NCI-H2171 (cell line): Measurements from ENCODE around the gene SCLT1.

ENCODE experiments used
- DNase-seq: peaks from one replicate; lab custom pipeline; 2025; lab: John Stamatoyannopoulos, UW

Gene SCLT1

GRCh38 chr4:128957459-128957858 lies 135.9 kb downstream of the SCLT1 start:
- no peak for DNase-seq

DNA sequence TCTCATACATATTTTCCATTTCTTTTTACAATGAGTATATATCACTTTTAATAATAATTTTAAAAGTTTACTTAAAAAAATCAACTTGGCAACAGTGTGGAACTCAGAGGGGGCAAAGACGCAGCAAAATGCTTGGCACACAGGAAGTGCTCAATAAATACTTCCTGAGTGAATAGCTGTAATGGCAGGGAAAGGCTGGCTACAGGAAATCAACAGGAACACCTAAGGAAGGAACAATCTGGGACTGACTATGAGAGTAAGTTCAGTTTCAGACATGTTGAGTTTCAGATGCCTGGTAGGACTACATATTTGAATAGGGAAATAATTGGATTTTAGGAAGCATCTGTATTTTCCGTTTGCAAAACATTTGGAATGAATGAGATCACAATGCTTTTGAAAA lies 137.6 kb downstream of the SCLT1 start:
- no peak for DNase-seq

DNA sequence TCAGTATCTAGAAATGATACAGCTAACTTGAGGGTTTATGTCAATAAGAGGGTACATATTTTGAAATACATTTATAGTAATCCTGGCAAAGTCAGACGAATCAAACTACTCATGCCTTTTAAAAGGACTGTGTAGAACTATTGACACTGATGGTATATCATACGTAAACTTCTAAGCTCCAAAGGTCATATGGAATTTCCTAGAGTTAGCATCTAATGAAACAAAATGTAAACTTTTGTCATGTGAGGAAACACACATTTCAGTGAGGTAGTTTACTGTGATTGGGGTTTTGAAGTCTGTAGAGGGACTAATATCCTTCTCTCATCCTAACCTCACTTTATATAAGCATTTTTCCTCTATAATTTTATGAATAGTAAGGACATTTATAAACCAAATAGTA lies 138.4 kb downstream of the SCLT1 start:
- DNase-seq, result no peak

GRCh38 chr4:128951316-128951715 lies 142.0 kb downstream of the SCLT1 start:
- no peak for DNase-seq

DNA sequence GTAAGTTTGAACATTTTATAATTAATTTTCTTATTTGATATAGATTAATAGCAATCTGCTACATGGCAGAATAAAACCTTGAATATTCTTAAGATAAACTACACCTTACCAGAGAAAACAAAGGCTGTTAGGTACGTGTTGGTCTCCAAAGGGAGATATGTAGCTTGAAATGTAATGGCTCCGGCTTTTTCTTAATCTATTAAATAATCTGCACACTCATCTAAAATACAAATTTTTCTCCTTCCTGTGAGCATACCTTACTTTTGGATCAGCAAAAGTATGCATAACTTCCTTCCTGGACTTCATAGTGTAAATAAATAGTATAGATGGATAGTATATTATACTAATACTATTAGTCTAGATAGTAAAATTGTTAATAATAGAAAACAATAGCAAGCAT lies 142.5 kb downstream of the SCLT1 start:
- no peak for DNase-seq

- no peak for DNase-seq
Observed at GRCh38 chr4:128946916-128947315, 146.4 kb downstream of the SCLT1 start.

DNA sequence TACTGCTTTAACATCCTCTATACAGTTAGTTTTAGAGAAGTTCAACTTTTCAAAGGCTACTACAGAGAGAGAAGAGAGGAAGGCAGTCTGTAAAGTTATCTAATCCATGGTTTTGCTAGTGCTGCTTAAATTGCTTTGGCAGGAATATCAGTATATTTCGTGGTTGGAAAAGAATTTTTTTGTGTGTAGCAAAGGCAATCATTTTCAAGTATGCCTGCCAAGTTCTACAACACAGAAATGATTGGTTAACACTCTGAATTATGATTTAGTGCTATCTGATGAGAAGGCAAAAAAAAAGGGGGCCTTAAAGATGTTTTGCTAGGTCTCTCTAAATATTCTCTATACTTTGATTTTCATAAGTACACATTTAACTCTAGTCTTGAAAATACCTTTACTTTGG lies 150.7 kb downstream of the SCLT1 start:
- no peak for DNase-seq

DNA sequence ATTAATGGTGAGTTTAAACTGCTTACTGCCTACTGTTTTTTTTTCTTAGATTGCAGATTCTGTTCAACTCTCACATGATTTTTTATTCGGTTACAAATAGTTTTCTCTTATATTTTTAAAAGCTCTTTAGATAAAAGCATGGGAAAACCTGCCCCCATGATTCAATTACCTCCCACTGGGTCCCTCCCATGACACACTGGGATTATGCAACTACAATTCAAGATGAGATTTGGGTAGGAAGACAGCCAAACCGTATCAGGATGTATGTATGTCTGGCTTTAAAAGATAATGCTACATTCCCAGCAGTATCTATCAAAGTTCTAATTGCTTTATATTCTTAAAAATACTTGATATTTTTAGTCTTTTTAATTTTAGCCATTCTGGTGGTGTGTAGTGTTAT lies 152.4 kb downstream of the SCLT1 start:
- no peak for DNase-seq

GRCh38 chr4:128930051-128930450 lies 163.3 kb downstream of the SCLT1 start:
- DNase-seq, result no peak

DNA sequence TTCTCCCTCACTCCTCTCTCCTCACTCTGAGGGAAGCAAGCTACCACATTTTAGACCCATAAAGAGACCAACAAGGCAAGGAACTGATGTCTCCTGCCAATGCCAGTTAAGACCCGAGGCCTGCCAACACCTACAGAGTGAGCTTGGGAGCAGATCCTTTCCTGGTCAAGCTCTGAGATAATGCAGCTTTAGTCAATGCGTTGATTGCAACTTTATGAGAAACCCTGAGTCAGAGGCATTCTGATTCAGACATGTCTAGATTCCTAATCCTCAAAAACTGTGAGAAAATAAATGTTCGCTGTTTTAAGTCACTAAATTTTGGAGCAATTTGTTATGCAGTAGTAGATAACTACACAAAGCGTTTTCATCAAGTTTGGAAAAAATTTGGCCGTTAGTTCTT lies 168.4 kb downstream of the SCLT1 start:
- no peak for DNase-seq

DNA sequence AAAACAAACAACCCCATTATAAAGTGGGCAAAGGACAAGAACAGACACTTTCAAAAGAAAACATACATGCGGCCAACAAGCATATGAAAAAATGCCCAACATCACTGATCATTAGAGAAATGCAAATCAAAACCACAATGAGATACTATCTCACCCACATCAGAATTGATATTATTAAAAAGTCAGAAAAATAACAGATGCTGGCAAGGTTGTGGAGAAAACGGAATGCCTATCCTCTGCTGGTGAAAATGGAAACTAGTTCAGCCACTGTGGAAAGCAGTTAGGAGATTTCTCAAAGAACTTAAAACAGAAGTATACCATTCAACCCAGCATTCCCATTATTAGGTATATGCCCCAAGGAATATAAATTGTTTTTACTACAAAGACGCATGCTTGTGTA lies 171.4 kb downstream of the SCLT1 start:
- no peak for DNase-seq

- DNase-seq, result no peak
Observed at GRCh38 chr4:128917781-128918180, 175.6 kb downstream of the SCLT1 start.

DNA sequence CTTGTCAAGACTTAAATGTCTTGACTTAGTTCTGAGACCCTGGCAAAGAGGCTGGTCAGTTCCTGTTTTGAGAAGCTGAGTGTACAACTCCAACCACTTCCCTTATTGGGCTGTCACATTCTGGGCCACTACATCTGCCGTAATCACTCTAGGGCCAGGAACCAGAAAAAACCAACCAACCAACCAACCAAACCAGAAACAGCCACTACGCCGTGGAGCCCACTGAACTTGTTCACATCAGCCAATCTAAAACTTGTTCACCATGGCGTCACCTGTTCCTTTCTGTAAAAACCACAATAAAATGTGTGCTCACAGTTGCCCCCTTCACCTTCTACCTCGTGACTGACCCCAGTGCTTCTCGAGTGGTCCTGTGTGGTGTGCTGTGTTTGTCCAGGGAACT lies 176.5 kb downstream of the SCLT1 start:
- DNase-seq, result no peak

- DNase-seq, result no peak
Observed at GRCh38 chr4:128915544-128915943, 177.8 kb downstream of the SCLT1 start.

DNA sequence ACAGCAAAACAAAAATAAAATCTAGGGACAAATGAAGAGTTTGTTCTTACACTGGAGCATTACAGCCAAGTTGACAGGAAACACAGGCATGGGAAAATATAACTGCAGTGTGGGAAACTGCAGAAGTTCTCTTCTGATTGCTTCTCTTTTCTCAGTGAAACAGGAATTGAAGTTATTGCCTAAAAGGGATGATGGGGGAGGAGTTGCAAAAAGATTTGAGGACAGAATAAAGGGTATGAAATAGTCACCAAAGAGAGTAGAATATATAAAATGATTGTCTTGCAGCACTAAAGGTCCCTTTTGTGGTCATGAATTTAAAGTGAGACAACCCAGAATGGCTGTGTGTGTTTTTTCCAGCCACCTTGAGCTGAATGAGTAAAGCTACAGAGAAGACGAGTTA lies 180.1 kb downstream of the SCLT1 start:
- no peak for DNase-seq

DNA sequence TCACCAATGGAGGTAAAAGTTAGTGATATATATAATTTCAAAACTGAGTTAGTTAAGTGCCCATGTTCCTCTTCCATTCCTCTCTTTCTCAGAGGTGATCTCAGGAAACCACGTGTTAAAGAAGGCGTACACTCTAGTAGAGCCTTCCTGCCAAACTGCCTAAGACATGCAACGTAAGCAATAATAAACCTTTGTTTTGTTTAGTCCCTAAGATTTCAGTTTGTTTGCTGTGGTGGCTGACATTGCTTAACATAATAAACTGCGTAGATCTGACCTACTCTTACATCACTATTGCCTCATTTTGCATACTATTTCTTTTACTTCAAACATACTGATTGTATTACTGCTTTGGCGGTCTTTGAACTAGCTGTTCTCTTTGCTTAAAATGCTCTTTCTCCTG lies 184.6 kb downstream of the SCLT1 start:
- DNase-seq, result no peak

DNA sequence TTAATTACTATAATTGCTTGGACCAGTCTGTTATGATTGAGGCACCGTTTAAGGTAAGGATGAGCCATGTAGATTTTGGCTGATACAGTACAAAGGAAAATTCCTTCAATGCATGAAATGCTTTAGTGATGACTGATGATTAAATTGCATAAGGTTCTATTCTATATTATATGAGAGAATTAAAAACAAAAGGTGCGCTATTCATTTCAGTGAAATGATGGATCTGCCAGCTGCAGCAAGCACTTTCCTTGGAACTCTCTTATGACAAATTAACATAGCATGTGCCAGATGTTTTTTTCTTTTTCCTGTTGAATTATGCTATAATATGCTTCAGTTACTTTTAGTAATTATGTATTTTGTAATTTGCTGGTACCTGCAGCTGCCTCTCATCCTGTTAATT lies 185.4 kb downstream of the SCLT1 start:
- DNase-seq, result no peak

DNA sequence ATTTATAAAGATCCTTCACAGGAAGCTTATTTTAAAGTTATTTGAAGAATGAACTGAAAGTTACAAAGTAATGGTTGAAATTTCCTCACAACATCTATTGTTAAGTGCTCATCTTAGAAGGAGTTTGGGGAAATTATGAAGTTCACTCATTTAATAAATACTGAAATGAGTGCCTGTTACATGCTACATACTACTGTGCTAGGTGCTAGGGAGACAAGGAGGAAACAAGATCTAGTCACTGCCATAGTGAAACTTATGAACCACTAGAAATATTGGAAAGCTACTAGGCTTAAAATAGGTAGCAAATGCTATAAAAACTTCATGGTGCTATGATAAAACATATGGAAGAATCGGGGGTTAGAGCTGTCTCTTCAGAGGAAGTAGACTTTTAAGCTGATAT lies 186.8 kb downstream of the SCLT1 start:
- no peak for DNase-seq

GRCh38 chr4:128904821-128905220 lies 188.5 kb downstream of the SCLT1 start:
- DNase-seq, result no peak

GRCh38 chr4:128880662-128881061 lies 212.7 kb downstream of the SCLT1 start:
- no peak for DNase-seq

DNA sequence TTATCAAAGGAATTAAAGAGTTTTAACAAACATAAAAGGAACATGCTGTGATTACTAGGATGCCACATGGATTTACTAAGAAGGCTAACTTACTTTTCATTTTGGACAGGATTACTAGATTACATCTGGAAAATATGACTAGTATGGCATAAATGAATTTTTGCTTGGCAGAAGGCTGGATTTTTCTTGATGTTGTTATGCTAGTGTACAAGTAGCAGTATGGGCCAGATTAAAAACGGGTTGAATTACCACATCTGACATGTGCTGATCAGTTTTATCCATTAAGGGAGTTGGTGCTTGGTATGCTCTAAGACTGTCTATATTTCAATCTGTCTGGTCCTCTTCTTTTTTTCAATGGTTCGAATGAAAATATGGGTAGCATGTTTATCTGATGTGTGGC lies 213.4 kb downstream of the SCLT1 start:
- no peak for DNase-seq

DNA sequence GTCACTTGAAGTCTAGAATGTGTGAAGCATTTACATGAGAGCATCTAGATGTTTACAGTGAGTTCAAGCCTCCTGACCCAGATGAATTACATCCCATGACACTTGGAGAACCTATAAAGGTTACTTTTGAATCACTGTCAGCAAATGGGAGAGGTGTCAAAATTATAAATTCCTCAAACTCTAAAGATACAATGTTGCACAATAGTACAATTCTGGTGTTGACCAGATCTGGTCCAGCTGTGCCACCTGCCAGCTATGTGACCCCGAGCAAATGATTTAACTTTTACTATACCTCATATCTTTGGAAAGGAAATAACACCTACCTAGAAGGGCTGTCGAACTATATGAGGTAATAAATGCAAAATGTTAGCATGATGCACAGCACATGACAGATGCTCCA lies 214.1 kb downstream of the SCLT1 start:
- no peak for DNase-seq

DNA sequence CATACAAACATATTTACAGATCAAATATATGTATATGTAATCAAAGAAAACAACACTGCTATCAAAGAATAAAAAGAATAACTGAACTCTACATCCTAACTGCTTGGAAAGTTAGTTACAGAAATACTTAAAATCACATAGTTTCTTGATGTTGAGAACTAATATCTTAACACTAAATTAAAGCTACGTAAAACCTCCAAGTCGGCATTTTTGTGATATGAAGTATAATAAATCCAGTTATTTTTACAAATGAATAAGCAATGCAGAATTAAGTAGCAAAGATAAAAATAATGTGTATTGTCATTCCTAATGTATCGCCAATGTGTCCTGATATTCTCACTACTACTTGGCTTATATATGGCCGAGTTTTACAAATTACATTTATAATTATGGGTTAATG lies 215.4 kb downstream of the SCLT1 start:
- no peak for DNase-seq

DNA sequence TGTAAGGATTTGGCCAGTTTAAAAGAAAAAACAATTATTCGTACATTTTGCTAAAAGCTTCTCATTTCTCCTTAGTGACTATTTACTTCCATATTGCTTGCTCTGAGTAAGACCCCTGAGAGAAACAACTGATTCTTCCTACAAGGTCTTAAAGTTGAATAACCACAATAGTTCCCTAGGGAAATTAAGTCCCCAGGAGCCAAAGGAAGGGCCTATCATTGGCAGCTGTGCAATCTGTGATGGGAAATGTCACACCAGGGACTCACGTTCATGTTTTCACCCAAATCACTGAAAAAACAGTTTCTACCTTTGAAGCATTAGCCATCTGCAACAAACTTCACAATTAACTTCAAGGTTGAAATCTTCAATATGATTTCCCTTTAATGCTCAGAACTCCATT lies 217.1 kb downstream of the SCLT1 start:
- peak; percentile 2 for DNase-seq

GRCh38 chr4:128871948-128872347 lies 221.4 kb downstream of the SCLT1 start:
- DNase-seq, result no peak
